ENCODE data around the gene MAPKAPK2.
"Not testable (repeated sequence)": the region's sequence is repeated elsewhere in the genome, so short reads cannot be mapped to it uniquely, and the experiment has no call there.

MAPKAPK2 gene

DNA sequence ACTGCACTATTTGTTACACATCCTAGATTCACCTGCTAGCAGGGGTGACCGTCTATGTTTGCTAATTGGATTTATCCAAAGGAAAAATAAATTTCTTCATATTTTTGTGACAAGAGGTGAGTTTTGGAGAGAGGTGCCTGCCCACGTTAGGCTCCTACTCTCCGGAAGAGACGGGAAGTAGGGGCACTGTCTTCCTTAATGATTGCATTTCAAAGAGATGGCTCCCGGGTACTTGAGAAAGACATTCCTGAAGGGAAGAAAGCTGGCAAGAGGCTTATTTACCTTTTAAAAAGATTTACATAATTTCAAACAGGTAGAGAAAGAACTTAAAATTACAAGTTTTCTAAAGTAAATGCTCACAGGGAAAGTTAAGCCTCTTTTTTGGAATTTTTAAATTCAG is 67.2 kb downstream of the MAPKAPK2 start:
- no peak for DNase-seq

DNA sequence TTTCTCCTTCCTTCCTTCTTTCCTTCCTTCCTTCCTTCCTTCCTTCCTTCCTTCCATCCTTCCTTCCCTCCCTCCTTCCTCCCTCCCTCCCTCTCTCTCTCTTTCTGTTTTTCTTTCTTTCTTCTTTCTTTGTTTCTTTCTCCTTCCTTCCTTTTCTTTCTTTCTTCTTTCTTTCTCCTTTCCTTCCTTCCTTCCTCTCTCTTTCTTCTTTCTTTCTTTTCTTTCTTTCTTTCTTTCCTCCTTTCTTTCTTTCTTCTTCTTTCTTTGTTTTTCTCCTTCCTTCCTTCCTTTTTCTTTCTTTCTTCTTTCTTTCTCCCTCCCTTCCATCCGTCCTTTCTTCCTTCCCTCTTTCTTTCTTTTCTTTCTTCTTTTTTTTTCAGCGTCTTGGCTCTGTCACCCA is 67.8 kb downstream of the MAPKAPK2 start:
- no peak for DNase-seq

DNA sequence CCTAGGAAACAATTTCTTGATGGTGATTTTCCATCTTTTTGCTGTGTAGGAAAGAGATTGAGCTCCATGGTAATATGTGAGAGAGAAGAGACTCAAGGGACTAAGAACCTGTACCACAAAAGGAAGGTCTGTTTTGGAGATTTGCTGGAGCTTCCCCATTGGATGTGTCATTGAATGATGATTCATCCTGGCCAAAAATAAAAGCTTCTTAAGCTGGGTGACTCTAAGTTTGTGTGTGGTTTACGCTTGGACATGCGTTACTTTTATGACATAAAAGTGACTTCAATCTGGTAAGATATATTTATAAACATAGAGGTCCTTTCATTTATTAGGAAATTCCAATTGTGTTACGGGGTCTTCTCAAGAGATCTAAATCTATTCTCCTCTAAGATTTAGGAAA is 68.4 kb downstream of the MAPKAPK2 start:
- no peak for DNase-seq

DNA sequence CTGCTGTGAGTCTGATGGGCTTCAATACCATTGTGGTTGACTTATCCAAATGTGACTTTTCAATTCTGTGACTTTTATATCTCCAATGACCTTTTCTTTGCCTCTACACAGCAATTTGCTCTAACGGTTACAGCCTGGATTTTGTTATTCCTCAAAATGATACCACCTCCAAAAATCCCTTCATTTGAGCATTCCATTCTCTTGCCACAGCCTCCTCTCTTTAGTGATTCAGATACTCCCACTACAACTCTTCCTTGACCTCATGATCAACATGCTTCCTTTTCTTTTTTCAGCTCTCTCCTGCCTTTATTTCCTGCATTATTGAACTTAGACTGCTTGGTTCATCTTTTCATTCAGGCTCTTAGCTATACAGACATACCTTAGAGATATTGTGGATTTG is 69.3 kb downstream of the MAPKAPK2 start:
- DNase-seq = no peak

DNA sequence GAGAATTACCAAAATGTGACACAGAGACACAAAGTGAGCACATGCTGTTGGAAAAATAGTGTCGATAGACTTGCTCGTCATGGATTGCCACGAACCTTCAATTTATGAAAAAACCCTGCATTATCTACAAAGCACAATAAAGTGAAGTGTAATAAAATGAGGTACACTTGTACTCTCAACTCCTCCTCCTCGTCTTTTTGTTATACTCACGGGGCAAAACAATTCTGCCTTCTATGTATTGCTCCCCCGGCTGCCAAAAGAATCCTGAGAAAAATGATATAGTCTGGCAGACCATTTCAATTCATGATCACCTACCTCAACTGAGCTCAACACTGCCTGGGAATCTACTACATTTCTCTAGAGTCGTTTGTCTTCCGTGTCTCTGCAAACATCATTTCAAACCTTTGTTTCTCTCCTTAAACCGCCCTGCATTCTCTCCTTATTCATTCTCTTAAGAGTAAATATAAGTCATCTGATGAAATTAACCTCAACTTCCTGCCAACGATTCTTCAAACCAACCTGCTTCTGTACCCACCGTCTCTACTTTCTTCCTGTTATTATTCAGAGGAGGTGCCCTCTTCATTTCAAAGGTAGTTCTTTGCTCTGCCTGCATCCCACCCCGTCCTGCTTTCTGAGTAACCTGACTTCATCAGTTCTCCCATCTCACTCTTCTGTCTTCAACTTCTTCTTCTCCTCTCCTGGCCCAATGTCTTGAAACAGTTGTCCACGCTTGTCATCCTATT is 73.0 kb downstream of the MAPKAPK2 start:
- DNase-seq = peak; percentile 71 to 85

DNA sequence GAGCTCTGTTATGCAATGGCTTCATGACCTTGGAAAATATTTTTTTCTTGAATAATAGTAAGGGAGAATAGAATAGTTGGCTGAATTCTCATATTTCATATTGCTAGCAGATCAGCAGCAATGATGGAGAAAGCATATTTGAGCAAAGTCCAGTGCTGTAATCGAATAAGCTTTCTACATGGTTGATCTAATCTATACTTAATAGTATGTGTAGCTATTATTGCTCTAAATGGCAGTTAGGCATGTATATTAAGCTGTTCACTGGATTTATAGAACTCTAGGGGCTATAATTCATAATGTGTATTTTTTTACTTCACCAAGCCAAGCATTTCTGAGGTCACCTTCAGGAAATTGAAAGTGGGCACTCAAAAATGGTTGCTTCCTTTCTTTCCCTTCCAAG is 75.9 kb downstream of the MAPKAPK2 start:
- DNase-seq = no peak

DNA sequence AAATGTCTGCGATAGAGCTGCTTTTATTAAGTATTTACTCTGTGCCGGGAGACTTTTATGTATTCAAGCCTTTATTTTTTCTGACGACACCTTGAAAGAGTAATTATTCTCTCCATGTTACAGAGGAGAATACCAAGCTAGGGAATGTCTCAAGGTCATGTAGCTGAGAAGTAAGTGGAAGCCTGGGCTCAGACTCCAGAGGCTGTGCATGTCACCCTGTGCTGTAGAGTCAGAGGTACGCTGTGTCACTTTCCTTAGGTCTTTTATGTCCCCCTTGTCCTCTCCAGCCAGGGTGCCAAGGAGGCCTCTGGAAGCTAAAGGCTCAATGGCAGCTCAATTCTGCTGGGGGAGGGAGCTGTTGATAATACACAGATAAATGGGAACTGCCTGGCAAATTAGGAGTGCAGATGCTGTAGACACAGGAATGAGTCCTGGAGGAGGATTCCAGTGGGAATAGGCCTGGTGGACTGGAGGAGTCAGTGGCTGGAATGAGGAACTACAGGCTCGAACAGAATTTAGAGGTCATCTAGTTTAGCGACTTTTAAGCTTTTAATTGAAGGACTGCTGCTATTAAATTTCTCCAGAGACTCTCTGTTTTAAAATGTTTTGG is 76.6 kb downstream of the MAPKAPK2 start:
- no peak for DNase-seq

DNA sequence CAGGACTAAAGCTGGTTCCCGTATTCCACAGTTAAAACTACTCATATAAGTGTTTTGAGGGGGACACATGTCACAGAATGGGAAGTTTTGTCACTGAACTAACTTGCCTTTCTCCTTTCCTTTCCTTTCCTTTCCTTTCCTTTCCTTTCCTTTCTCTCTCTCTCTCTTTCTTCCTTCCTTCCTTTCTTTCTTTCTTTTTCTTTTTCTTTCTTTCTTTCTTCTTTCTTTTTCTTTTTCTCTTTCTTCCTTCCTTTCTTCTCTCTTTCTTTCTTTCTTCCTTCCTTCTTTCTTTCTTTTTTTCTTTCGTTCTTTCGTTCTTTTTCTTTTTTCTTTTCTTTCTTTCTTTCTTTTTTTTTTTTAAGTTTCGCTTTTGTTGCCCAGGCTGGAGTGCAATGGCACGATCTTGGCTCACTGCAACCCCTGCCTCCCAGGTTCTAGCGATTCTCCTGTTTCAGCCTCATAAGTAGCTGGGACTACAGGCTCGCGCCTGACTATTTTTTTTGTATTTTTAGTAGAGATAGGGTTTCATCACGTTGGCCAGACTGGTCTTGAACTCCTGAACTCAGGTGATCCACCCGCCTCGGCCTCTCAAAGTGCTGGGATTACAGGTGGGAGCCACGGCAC is 78.1 kb downstream of the MAPKAPK2 start:
- DNase-seq = not testable (repeated sequence)

DNA sequence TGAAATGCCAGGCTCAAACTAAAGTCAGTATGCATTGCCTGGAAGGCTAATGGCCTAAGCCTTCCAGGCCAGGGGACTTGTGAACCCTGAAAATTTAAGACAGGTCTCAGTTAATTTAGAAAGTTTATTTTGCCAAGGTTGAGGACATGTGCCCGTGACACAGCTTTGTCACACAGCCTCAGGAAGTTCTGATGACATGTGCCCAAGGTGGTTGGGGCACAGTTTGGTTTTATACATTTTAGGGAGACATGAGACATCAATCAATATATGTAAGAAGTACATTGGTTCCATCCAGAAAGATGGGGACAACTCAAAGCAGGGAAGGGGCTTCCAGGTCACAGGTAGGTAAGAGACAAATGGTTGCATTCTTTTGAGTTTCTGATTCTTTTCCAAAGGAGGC is 81.1 kb downstream of the MAPKAPK2 start:
- DNase-seq = not testable (repeated sequence)

DNA sequence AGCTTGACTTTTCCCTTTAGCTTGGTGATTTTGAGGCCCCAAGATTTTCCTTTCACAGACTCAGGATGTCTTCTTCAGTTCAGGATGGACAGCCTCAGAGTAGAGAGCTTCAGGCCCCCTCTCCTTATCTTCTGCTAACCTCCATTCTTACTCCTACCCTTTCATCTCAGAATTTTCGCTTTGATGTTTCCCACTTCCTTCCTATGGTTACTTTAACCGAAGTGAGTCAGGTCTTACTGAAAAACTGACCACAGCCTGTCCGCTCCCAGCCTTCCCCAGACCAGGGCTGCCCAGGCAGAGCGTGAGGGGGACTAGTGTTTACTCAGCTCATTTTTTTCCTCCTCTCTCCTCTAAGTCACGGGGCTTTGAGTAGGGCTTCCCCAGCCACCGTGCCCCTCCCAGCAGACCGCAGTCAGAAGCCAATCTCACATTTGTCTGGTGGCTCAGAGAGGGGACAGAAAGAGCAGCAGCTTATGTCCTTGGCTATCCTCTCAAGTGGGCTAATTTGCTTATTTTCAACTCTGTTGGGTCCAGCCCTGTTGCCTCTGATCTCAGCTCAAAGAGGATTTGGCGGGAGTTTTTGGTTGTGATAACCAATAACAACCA is 81.6 kb downstream of the MAPKAPK2 start:
- peak; percentile 77 to 88 for DNase-seq

DNA sequence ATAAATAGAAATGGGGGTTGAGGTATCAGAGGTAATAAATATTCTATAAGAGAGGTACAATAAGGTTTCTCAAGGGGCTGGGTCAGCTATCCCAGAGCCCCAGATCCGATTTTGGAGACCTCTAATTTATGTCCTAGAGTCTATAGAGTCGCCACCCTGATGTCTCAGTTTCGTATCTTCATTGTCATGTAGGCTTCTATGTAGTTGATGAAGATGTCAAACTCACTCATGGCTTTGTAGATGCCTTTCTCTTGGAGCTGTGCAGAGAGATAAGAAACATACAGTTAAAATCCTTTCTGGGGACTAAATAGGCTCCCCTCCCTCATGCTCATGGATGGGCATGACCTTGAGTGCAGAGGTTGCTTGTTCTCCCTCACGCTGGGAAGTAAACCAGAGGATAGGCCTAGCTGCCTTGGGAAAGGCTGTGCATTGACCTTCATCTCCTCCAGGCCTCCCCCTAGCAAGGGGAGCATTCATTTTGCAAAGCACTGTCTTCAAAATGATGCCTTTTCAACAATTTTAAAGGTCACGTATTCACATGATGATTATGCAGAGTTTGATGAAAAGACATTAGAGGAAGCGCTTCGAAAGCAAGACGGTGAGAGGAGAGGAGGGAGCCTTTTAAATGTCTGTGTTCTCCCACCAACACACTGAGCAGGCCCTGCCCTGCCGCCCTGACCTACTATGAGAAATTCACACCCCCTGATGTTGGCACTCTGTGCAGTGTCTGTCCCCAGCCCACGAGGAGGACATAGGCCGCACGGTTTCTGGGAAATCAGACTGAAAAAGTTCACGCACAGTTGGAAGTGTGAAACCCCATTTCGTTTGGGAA is 84.0 kb downstream of the MAPKAPK2 start:
- DNase-seq = no peak

DNA sequence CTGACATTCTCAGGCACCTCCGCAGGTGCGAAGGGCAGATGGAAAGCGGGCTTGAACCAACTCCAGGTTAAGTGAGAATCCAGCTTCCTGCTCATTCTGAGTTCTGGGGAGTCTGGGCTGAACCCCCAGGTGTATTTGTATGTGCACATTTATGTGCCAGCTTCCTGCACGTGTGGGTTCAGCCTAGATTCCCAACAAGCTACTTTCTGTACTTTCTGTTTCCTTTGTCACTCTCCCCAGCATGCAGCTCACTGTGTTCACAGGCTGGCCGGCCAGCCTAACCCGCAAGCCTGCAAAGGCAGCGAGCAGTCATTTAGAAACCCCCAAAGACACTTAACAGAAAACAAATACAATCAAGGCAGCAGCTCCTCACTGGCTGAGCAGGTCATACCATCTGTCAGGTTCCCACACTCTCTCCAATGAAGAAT is 84.6 kb downstream of the MAPKAPK2 start:
- no peak for DNase-seq

DNA sequence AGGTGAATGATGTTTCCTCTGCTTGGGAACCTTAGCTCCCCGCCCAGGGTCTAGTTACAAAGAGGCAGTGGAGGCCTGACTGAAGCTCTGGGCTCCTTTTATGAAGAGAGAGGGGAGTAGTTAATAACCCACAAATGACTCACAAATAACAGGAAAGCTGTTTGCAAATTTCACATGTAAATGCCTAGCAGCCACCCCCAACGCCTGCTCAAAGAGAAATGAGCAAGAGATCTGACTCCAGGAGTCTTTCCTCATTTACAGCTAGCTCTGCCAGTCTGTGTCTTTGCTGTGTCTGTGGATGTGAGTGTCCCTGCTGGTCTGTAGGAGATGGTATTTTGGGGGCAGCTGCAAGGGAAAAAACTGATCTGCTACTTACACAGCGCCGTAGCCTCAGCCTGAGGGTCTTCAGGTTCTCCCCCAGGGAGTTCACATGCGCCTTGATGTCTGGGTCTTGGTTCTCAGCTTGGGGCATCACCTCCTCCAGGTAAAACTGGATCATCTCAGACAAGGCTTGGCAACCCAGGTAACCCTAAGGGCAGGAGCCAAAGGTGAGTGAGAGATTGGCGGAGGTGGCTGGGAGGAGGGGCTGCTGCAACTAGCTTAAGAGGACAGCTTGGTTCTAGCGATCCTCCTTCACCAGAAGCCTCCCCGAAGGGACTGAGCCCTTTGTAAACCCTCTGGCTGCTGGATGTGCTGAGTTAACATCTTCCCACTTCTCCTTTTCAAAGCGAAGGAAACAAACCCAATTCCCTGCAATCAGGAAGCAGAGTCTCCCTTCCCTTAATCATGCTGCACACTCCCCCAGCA is 86.0 kb downstream of the MAPKAPK2 start, which contains the start of gene IL19:
IL19 (plus strand) TSS at position 243 of the 807 bp plus-strand sequence. CDS start 65,890 bp downstream, outside the sequence.
- peak; percentile 77 to 78 for DNase-seq

DNA sequence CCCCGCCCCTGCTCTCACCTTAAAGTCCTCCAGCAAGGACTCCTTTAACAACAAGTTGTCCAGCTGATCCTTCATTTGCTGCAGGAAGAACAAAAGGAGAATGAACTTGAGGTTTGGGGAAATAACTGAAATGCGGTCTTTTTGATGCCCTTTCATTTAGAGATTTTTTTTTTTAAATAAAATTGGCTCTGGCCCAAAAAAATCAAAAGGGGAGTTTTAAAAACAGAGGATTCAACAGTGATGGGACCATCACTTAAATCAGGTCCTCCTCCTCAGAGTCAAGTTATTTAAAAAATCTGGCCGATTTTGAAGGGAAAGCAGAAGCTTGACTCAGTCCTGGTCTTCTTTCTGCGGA is 86.6 kb downstream of the MAPKAPK2 start:
- no peak for DNase-seq

DNA sequence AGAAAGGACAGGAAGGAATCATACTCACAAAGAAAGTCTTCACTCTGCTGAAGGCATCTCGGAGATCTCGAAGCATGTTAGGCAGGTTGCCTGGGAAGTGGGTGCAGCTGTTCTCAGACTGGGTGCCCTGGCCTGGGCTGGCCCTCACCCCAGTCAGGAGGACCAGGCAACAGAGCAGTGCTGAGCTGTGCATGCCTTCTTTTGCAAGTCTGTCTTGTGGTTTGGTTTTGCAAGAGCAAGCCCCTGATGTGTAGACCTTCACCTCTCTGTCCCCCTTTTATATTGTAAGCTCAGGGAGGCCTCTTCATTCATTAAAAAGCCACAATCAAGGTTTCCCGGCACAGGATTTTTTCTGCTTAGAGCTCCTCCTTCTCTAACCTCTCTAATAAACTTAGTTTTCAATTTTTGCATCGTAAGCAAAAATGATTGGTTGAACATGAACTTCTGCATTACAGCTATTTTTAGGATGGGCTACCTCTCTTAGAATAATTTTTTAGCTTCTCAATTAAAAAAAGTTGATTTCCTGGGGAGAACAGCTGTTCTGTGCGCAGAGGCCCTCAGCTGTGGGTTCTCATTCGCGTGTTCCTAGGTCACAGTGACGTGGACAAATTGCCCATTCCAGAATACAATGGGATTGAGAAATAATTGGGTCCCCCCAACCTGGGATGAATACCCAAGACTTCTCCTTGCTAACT is 87.7 kb downstream of the MAPKAPK2 start, which contains the start of gene IL10:
IL10 (minus strand) TSS at position 252 of the 695 bp plus-strand sequence; CDS start at position 193, 59 bp downstream.
- peak; percentile 59 to 74 for DNase-seq

DNA sequence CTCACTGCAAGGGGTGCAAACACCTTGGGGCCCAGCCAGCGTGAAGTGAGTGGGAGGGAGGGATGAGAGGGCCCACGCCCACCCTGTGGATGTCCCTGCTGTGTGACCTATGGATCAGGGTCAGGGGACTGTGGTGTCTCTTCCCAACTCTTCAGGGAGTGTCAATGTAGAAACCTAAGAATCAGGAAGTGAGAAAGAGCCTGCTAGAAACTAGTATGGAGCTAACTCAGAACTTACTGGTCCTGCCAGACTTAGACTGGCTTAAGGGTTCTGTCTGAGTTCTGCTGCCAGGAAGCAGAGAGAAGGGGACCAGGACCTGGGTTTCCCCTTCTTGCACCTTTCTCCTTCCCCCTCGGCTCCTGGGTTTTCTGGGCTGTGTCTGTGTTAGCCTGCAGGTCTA is 89.4 kb downstream of the MAPKAPK2 start:
- no peak for DNase-seq

DNA sequence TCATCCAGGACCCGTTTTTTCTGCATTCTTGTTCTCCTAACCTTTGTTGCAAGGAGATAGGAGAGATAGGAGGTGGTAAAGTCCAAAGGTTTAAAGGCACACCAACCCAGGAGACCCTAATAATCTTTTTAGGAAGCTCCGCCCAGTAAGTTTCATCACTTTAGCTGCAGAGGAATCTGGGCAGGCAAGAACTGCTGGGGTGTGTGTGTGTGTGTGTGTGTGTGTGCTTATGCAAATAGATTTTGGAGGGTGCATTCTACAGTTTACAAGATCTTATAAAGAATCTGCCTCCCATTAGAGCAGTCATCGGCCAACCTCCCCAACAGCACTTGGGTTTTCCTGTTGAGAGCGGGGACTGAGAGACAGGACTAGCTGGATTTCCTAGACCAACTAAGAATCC is 91.5 kb downstream of the MAPKAPK2 start:
- DNase-seq = no peak

DNA sequence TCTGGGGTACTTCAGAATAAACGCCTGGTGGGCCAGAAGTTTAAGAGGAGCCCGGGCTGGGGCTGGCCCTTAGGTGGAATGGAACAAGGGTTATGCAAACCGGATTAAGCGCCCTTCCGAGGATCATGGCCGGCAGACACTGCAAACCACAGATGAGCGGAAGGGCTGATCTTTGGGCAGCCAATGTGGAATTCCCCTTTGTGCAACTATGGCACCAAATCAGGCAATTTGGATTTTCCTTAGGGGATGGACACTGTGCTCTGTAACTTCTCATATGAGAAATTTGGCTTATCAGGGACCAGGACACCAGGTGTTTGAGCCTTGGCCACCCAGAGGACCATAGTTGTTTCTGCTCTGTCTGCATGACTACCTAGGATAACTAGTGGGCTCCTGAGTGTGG is 93.3 kb downstream of the MAPKAPK2 start:
- DNase-seq = no peak

DNA sequence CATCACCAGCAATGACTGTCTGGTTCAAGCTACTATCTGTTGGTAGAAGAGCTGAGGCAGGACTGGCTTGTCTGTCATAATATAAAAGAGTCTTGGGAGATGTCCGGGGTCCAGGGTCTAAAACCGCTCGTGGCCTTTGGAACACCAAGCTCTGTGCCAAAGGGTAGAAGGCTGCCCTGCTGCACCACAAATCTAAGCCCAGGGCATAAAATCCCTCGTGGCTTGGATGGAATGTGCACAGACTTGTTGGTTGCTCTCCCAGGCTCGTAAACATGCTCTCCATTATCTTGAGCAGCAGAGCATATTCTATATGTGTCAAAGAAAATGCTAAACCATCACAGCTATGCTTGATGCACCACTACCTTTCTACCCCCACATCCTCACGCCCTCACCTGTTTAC is 94.2 kb downstream of the MAPKAPK2 start:
- DNase-seq = not testable (repeated sequence)

DNA sequence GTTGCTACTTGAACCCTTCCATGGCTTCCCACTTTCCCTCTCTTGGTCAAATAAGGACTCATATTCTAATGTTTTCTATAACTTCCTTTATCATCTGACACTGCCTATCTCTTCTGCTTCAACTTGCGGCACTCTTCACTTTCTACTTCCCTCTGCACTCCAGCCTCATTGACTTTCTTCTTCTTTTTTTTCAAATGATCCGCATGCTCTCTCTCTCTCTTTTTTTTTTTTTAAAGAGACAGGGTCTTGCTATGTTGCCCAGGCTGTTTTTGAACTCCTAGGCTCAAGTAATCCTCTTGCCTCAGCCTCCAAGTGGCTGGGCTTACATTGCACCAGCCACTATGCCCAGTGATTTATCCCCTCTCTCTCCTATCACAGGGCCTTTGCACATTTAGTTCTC is 94.9 kb downstream of the MAPKAPK2 start:
- peak in 1 of 2 experiments; percentile 26 for DNase-seq

DNA sequence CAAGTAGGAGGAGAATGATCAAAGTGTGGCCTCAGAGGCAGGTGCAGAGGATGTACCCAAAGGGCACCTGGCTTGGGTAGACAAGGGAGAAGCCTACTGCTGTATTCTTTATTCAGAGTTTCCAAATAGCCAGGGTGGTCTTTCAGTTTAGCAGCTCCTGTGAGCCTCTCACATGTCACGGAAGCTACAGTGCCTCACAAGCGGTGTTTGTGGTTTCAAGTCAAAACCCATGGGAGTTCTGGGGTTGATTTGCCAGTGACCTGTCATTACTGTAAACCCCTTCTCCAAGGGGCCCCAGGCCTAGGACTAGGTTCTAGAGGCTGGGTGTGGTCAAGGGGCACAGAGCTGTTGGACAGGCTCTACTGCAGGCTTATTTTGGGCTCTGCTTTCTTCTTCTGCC is 97.7 kb downstream of the MAPKAPK2 start:
- no peak for DNase-seq

All from AML-193 (cell line).